NCI-H1417 (cell line): Measurements from ENCODE around the gene CDKN2D.
"Not testable (repeated sequence)": the region's sequence is repeated elsewhere in the genome, so short reads cannot be mapped to it uniquely, and the experiment has no call there.

ENCODE experiments used
- DNase-seq, 3 experiments: peaks; one replicate each; lab custom pipeline; 2025; lab: John Stamatoyannopoulos, UW

CDKN2D gene

DNA sequence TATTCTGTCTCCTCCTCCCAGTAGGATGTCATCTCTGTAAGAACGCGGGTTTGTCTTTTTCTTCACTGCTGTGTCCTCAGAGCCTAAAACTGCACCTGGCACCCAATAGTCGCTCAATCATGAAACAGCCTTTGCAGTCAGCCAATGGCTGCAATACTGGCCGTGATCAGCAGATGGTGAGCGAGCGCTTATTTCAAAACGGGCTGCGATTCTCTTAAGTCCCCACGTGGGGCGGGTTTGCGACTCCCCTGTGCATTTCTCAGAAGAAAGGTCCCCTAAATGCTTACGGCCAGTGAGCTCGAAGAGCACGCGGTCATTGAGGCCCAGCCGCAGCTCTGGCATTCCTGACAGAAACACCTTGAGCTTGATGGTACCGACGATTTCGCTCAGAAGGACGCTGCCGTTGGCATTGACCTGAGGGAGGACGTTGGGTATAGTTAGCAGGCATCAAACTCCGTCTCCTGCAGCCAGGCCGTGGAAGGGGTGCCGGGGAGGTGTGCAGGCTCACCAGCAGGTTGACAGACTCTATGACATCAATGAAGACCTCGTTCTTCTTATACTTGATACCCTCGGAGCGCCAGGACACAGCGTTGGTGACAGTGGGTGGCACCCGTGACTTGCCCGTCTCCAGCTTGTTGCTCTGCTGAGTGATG lies 12.3 kb upstream of the CDKN2D start:
- peak; percentile 74 to 91 (median 77) for DNase-seq

- DNase-seq = no peak
Observed at GRCh38 chr19:10577951-10578350, 9.2 kb upstream of the CDKN2D start.

GRCh38 chr19:10575011-10575716 lies 6.4 kb upstream of the CDKN2D start:
- DNase-seq = no peak

DNA sequence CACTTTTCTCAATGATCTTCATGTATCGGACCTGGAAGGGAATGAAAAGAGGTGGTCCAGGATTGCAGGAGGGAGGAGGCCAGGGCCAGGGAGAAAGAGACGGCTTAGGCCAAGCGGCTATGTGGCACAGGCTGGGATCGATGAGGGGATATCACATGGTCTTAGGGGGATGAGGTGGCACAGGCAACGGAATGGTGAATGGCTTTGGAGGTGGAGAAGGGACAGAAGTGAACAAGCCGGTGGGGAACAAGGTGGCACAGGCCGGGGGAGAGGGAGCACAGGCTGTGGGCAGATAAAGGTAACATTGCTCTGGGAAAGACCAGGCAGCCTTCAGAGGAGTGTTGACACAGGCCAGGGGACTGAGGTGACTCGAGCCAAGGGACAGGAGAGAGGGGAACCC lies 5.7 kb upstream of the CDKN2D start:
- DNase-seq = no peak

DNA sequence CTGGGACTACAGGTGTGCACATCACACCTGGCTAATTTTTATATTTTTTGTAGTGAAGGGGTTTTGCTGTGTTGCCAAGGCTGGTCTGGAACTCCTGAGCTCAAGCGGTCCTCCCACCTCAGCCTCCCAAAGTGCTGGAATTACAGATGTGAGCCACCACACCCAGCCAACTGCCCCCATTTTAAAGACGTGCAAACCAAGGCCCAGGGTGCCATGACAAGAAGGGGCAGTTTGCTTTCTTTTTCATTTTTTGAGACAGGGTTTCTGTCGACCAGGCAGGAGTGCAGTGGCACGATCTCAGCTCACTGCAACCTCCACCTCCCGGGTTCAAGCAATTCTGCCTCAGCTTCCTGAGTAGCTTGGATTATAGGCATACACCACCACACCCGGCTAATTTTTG lies 5.0 kb upstream of the CDKN2D start:
- DNase-seq = not testable (repeated sequence)

- peak in 2 of 3 experiments; percentile 72 for DNase-seq
Observed at GRCh38 chr19:10568062-10568825, 535 bp downstream of the CDKN2D start.

DNA sequence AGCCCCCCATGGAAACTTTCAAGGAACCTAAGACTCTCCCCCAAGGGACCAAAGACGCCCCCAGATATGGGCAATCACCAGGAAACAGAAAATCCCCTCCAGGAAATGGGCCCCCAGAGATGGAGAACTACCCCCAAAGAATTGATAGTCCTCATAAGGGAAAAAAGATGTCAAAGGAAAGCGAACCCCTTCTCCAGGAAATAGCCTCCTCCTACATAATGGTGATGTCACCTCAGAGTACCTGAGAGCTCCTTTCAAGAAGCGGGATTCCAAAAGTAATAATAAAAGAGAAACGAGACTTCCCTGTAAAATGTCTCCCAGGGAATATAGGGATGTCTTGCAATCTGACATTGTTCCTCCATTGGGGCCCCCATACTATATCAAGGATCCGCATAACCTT lies 1.1 kb downstream of the CDKN2D start:
- DNase-seq = no peak

DNA sequence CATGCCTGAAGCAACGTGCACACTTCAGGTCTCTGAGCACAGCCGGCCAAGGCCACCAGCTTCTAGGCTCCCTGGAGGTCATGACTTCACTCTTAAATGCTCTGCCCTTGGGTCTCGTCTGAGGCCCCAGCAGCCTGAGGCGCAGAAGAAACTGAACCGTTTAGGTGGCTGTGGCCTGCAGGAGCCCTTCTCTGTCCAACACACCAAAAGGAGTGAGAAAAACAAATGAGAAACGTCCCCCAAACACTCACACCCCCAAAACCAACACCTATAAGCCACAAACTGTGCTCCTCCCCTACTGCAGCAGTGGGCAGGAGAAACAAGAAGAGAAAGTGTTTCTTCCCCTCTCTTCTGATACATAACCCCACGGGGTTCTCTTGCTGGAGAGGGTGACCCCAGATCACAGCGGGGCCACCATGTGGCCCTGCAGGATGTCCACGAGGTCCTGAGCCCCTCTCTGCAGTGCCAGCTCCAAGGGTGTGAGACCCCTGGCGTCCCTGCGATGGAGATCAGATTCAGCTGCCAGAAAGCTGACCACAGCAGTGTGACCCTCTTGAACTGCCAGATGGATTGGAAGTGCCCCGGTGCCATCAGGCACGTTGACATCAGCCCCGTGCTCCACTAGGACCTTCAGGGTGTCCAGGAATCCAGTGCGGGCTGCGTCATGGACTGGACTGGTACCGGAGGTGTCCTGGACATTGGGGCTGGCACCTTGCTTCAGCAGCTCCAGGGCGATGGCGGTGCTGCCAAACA lies 1.9 kb downstream of the CDKN2D start:
- no peak for DNase-seq

DNA sequence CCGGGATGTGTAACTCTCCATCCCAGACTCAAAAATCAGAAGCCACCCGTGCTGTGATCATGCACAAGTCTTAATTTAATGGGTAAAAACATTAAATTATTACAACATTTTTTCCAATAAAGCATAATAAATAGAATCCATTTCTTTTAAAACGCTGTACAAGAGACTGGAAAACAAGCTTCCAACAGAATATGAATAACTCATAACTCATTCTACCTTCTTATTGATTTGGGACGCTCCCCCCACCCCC lies 2.4 kb downstream of the CDKN2D start:
- DNase-seq = no peak

GRCh38 chr19:10565567-10566407 lies 3.0 kb downstream of the CDKN2D start, which contains the start of gene KRI1:
KRI1 (minus strand) TSS chr19:10566010; CDS start chr19:10565999, 11 bp downstream.
- peak; percentile 95 to 99 (median 99) for DNase-seq

GRCh38 chr19:10565028-10565566 lies 3.7 kb downstream of the CDKN2D start:
- DNase-seq = peak; percentile 2 to 79 (median 78)

DNA sequence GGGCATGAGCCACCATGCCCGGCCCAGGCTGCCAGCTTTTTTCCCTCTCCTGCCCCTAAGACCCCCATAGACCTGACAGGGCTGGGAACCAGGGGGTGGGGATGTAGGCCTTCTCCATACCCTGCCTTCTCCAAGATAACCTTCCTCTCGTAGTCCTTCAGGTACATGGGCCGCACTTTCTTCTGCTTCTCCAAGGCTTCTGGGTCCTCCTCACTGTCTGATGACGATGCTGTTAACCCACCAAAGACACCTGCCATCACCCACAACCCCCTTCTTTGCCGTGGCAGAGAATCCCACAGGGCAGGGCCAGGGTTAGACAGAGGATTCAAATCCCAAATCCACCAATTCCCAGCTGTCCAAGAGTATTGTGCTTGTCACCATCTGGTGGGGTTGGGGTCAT lies 6.2 kb downstream of the CDKN2D start:
- no peak for DNase-seq

- DNase-seq = no peak
Observed at GRCh38 chr19:10560154-10560553, 8.6 kb downstream of the CDKN2D start.

- no peak for DNase-seq
Observed at GRCh38 chr19:10557603-10558197, 11.1 kb downstream of the CDKN2D start.

DNA sequence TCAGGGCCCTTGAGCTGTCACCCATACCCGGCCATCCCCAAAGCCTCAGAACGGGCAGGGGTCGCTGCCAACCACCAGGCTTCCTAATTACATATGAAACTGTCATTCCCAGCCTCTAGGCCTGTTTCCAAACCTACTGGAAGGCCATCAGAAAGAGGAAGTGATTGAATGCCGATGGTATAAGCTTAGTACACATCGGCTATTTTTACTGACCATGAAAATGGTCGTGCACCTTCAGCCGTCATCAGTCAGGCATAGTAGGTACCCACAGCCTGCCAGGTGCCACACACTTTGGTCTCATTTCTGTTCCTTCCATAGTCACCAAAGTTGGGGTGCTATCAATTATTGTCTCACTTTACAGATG lies 13.2 kb downstream of the CDKN2D start:
- no peak for DNase-seq

- DNase-seq = peak in 1 of 3 experiments; percentile 21
Observed at GRCh38 chr19:10554760-10555609, 13.8 kb downstream of the CDKN2D start.

GRCh38 chr19:10553943-10554381 lies 14.8 kb downstream of the CDKN2D start:
- peak in 1 of 3 experiments; percentile 18 for DNase-seq

DNA sequence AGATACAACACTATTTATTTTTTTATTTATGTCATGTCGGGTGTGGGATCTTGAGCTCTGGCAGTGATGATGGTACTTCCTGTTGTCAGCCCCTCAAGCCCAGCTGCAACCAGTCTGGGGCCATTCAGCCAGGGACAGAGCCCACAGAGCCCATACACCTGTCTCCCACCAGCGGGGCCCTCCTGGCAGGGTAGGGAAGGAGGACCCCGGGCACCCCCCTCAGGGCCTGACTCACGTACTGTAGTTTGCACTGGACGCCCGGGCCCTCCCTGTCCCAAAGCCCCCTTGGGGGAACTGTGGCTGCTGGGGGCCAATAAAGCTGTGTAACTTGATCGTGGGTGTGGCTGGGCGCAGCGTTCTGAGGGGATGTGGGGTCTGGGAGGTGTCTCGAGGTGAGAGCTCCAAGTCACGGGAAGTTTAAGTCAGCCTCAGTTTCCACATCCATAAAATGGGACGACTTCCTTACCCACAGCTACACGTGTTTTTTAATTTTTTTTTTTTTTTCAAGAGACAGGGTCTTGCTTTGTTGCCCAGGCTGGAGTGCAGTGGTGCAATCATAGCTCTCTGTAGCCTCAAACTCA lies 15.6 kb downstream of the CDKN2D start:
- DNase-seq = peak in 1 of 3 experiments; percentile 31

DNA sequence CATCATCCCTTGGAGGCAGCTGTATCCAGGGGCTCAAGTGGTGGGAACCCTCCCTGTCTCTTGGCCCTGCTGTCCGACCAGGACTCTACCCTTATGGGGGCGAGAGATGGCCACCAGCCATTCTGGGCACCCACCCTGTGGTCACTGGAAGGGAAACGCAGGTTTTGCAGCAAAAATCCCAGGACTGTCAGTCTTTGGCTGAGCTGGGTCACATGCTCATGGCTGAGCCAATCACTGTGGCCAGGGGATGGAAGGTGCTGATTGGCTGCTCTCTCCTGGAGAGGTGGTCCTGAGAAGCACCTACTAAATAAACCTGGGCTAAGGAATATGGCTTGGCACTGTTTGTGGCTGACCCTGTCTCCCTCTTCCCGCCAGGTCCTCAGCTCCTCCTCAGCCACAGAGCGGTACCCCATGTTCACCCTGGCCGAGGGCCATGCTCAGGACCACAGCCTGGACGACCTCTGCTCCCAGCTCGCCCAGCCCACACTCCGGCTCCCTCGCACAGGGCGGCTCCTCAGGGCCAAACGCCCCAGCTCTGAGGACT lies 16.2 kb downstream of the CDKN2D start:
- DNase-seq = peak in 2 of 3 experiments; percentile 22 to 23
